HUDEP-2 (cell line): Measurements from ENCODE around the gene IL32.

Experiments
- DNase-seq, 76 experiments: peaks; one replicate each; lab custom pipeline; 2025; ENCODE audit not compliant: unreplicated experiment in 76 of 76; lab: John Stamatoyannopoulos, UW

The IL32 gene

GRCh38 chr16:3112881-3113574, 47.6 kb downstream of the IL32 start:
- no peak for DNase-seq

- no peak for DNase-seq
These were observed 48.5 kb downstream of the IL32 start for GRCh38 chr16:3113765-3114479.

- DNase-seq, result no peak
These were observed 49.6 kb downstream of the IL32 start for GRCh38 chr16:3115003-3115402.

GRCh38 chr16:3115561-3115960, 50.1 kb downstream of the IL32 start:
- no peak for DNase-seq

- no peak for DNase-seq
These were observed 52.9 kb downstream of the IL32 start for GRCh38 chr16:3118204-3118790.

- DNase-seq, result no peak
These were observed 53.4 kb downstream of the IL32 start for GRCh38 chr16:3118846-3119245.
